CD4-positive, alpha-beta T cell treated with Interleukin-6 at 100 ng/mL for 8 hours (primary cell): ENCODE results near the gene RARRES2.

Experiments
- DNase-seq: peaks from one replicate; pipeline ENCODE4 v3.0.0-alpha.2; 2020; ENCODE audit warnings: mixed read lengths, low spot score

The RARRES2 gene

DNA sequence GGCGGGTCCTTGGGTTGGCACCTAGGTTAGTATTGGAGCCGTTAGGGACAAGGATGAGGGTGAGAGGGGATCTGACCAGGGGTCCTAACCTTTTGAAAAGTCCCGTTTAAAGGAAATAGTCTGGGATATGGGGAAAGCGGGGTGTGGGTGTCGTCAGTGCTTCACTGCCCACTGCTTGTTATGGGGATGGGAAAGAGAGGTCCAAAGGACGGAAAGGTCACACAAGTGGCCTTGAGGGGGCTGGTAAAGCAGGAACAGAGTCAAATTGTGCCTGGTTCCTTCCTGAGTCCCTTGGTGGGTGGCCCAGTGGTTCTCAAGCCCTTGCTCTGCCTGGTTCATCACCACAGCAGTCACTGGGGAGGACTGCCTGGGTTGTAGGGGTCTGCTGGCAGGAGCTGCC, 35.1 kb upstream of the RARRES2 start:
- DNase-seq = no peak

GRCh38 chr7:150375662-150376521, 34.5 kb upstream of the RARRES2 start:
- no peak for DNase-seq

GRCh38 chr7:150374472-150374871, 33.0 kb upstream of the RARRES2 start:
- no peak for DNase-seq

GRCh38 chr7:150374026-150374425, 32.6 kb upstream of the RARRES2 start:
- no peak for DNase-seq

DNA sequence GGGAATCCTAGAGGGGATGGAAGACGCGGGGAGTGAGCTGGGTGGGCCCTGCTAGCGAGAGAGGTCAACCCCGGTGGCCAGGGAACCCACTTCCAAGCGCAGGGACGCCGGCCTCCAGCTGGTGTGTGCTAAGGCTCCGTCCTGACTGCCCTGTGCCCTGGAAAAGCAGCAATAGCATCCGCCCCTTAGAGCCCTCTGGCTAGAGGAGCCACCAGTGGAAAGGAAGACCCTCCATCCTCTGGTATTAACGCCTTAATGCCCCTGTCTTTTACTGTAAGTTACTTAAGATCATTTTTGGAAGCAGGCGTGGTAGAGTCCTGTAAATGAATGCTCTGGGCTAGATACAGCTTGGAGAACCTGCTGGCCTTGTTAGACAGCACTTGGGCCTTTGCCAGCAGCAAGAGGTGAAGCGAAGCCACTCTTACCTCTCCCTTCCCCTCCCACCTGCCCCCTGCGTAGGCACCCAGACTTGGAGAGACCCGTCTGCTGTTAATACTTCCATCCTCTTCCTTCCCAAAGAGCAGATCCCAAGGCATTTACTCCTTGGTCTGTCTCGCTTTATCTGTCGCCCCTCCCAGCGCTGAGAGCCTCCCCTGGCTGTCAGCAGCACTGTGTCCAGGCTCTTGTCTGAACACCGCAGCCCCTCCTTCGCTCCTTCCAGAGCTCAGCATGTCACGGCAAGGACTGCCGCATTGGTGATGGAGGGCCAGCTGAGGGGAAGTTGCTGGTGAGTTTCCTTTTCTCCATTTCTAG, 31.8 kb upstream of the RARRES2 start:
- DNase-seq = no peak

GRCh38 chr7:150372271-150373048, 31.0 kb upstream of the RARRES2 start:
- DNase-seq = no peak

- no peak for DNase-seq
Observed at GRCh38 chr7:150371996-150372270, 30.5 kb upstream of the RARRES2 start.

GRCh38 chr7:150371131-150371995, 29.9 kb upstream of the RARRES2 start:
- DNase-seq = no peak

DNA sequence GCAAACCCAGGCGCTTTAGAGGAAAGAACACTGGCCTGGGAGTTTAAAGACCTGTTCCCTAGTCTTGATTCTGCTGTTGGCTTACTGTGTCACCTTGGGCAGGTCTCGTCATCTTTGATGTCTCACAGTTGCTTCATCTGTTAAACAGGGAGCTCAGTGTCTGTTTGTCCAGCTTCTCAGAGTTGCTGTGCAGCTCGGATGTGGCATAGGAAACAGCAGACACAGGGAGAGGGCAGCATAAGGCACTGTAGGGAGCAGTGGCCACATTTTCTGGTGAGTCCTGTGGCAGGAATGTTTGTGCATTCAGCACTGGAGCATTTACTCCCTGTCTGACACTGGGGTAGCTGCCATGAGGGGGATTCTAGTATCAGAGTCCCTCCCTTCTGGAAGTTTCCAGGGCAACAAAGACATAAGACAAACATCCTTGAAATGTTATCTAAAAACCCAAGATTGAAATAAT, 29.2 kb upstream of the RARRES2 start:
- no peak for DNase-seq

- no peak for DNase-seq
Observed at GRCh38 chr7:150369748-150370501, 28.5 kb upstream of the RARRES2 start.

GRCh38 chr7:150368884-150369747, 27.7 kb upstream of the RARRES2 start:
- DNase-seq = peak; percentile 56

GRCh38 chr7:150368096-150368883, 26.9 kb upstream of the RARRES2 start, which contains the start of gene REPIN1:
Gene REPIN1, plus strand, starts transcription at chr7:150368822. Its CDS starts 890 bp downstream, at chr7:150369712.
- peak; percentile 75 for DNase-seq

GRCh38 chr7:150367677-150368095, 26.3 kb upstream of the RARRES2 start:
- DNase-seq = no peak

- no peak for DNase-seq
Observed at GRCh38 chr7:150365673-150366398, 24.4 kb upstream of the RARRES2 start.

GRCh38 chr7:150365194-150365593, 23.8 kb upstream of the RARRES2 start:
- no peak for DNase-seq

GRCh38 chr7:150363872-150364271, 22.4 kb upstream of the RARRES2 start:
- DNase-seq = no peak

DNA sequence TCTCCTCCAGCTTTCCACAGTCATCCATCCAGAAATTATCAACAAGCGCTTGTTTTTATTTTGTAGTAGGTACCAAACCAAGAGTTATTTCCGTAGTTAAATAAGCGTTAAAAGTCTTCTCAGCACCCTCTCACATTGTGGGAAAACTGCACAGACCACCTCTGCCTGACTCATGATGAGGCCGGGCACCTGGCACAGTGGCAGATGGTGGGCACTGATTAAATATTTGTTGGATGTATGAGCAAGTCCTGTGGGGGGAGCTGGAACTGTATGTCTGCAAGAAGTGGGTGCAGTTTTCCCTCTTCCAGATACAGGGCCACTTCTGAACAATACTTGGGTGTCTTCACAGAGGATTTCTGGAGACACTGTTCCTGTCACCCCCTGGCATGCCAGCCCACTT, 21.9 kb upstream of the RARRES2 start:
- no peak for DNase-seq
